ENCODE data around the gene HOXD9. TPM values are rescaled to one million over a fixed set of nuclear protein-coding genes. Genes with fewer than 3 reads are reported as not detected.

HOXD9 gene
- total RNA-seq, 1 experiment from 2014 or later: not detected

GRCh38 chr2:176089843-176090395, 32.6 kb upstream of the HOXD9 start:
- no peaks in the 10 kb centered on the region for H3F3A ChIP-seq (ENCODE audit: insufficient read depth, low read depth)
- no peak overlapping the region for H3K4me2 ChIP-seq
- ChIA-PET POLR2A (ENCODE audit: unreplicated experiment) (no interaction called here), CTCF (no interaction called here)
- BruUV-seq (replicated peaks): no TSS peak
- peaks cover 85% of the 10 kb centered on the region for H3K27me3 ChIP-seq (ENCODE audit: insufficient read depth, low read depth)
- no peak for TF ChIP-seq CTCF (conservative IDR thresholded peaks at IDR 0.05)
- no peak for TF ChIP-seq EZH2 (IDR thresholded peaks at IDR 0.05; ENCODE audit: low read depth)
- no peaks in the 10 kb centered on the region for H3K9me2 ChIP-seq (ENCODE audit: insufficient read depth)
- no peak overlapping the region for H3K4me3 ChIP-seq
- no peaks in the 10 kb centered on the region for H3K36me3 ChIP-seq (ENCODE audit: low read depth)
- H4K20me1 ChIP-seq (ENCODE audit: insufficient read depth): no peaks in the 10 kb centered on the region
- intact Hi-C loops (cut with micrococcal nuclease; ENCODE audit: unreplicated experiment): loop anchor here (10.0 kb wide), 1 partner anchor 1625 kb away; no protein-coding TSS in a partner anchor
- no peaks in the 10 kb centered on the region for H3K79me2 ChIP-seq (ENCODE audit: low read depth)
- no peaks in the 10 kb centered on the region for H3K9me3 ChIP-seq (ENCODE audit: insufficient read depth, low read depth)
- H3K27ac ChIP-seq: no peak overlapping the region
- no peak overlapping the region for H2AFZ ChIP-seq
- DNase-seq: no peak
- no peaks in the 10 kb centered on the region for H3K4me1 ChIP-seq (replicated peaks; ENCODE audit: insufficient read depth)

- H3K27me3 ChIP-seq (ENCODE audit: insufficient read depth, low read depth): peaks cover 85% of the 10 kb centered on the region
- no peaks in the 10 kb centered on the region for H3K36me3 ChIP-seq (ENCODE audit: low read depth)
- intact Hi-C loops (cut with micrococcal nuclease; ENCODE audit: unreplicated experiment): loop anchor here (10.0 kb wide), 1 partner anchor 1626 kb away; no protein-coding TSS in a partner anchor
- no peak overlapping the region for H3K4me3 ChIP-seq
- H3K4me2 ChIP-seq: no peak overlapping the region
- no peak overlapping the region for H2AFZ ChIP-seq
- no peaks in the 10 kb centered on the region for H3F3A ChIP-seq (ENCODE audit: insufficient read depth, low read depth)
- H3K79me2 ChIP-seq (ENCODE audit: low read depth): no peaks in the 10 kb centered on the region
- POLR2A ChIA-PET (ENCODE audit: unreplicated experiment): no interaction called here
- CTCF ChIA-PET: no interaction called here
- H3K27ac ChIP-seq: no peak overlapping the region
- DNase-seq: no peak
- BruUV-seq (replicated peaks): no TSS peak
- H3K9me2 ChIP-seq (ENCODE audit: insufficient read depth): no peaks in the 10 kb centered on the region
- H3K9me3 ChIP-seq (ENCODE audit: insufficient read depth, low read depth): no peaks in the 10 kb centered on the region
- no peaks in the 10 kb centered on the region for H4K20me1 ChIP-seq (ENCODE audit: insufficient read depth)
- H3K4me1 ChIP-seq (replicated peaks; ENCODE audit: insufficient read depth): no peaks in the 10 kb centered on the region
- no peak for TF ChIP-seq CTCF (conservative IDR thresholded peaks at IDR 0.05)
- TF ChIP-seq EZH2 (IDR thresholded peaks at IDR 0.05; ENCODE audit: low read depth): no peak
These were observed 31.7 kb upstream of the HOXD9 start for GRCh38 chr2:176090862-176091261.

- Histone ChIP-seq H3K27me3 (ENCODE audit: insufficient read depth, low read depth) (peaks cover 84% of the 10 kb centered on the region), H3K79me2 (ENCODE audit: low read depth) (no peaks in the 10 kb centered on the region), H3K9me3 (ENCODE audit: insufficient read depth, low read depth) (no peaks in the 10 kb centered on the region), H3K36me3 (ENCODE audit: low read depth) (no peaks in the 10 kb centered on the region), H3K27ac (no peak overlapping the region), H3K9me2 (ENCODE audit: insufficient read depth) (no peaks in the 10 kb centered on the region), H3K4me2 (no peak overlapping the region), H3K4me3 (no peak overlapping the region), H2AFZ (no peak overlapping the region), H3F3A (ENCODE audit: insufficient read depth, low read depth) (no peaks in the 10 kb centered on the region), H4K20me1 (ENCODE audit: insufficient read depth) (no peaks in the 10 kb centered on the region), H3K4me1 (replicated peaks; ENCODE audit: insufficient read depth) (peaks cover 4% of the 10 kb centered on the region; the same call in 1 of the 2 replicates)
- intact Hi-C loops (cut with micrococcal nuclease; ENCODE audit: unreplicated experiment): loop anchor here (10.0 kb wide), 1 partner anchor 1627 kb away; no protein-coding TSS in a partner anchor
- no TSS peak for BruUV-seq (replicated peaks)
- CTCF ChIA-PET: no interaction called here
- DNase-seq: no peak
- POLR2A ChIA-PET (ENCODE audit: unreplicated experiment): no interaction called here
- TF ChIP-seq EZH2 (IDR thresholded peaks at IDR 0.05; ENCODE audit: low read depth) (no peak), CTCF (conservative IDR thresholded peaks at IDR 0.05) (no peak)
These were observed 30.9 kb upstream of the HOXD9 start for GRCh38 chr2:176091329-176092258.

Measured in PC-9 (cell line).